ENCODE data around the gene JAZF1.
"Not testable (repeated sequence)": the region's sequence is repeated elsewhere in the genome, so short reads cannot be mapped to it uniquely, and the experiment has no call there.

The JAZF1 gene

GRCh38 chr7:28042721-28043120 is 137.9 kb downstream of the JAZF1 start:
- no peak for DNase-seq (ENCODE audit: low spot score)

GRCh38 chr7:28041508-28042314 is 138.9 kb downstream of the JAZF1 start:
- DNase-seq (ENCODE audit: low spot score): no peak

GRCh38 chr7:28038175-28038797 is 142.3 kb downstream of the JAZF1 start:
- DNase-seq (ENCODE audit: low spot score): no peak

GRCh38 chr7:28037220-28038010 is 143.2 kb downstream of the JAZF1 start:
- no peak for DNase-seq (ENCODE audit: low spot score)

- DNase-seq (ENCODE audit: low spot score): no peak
Observed at GRCh38 chr7:28036696-28037095, 143.9 kb downstream of the JAZF1 start.

- no peak for DNase-seq (ENCODE audit: low spot score)
Observed at GRCh38 chr7:28033386-28033785, 147.2 kb downstream of the JAZF1 start.

GRCh38 chr7:28032738-28033380 is 147.7 kb downstream of the JAZF1 start:
- DNase-seq (ENCODE audit: low spot score): no peak

GRCh38 chr7:28029051-28029450 is 151.5 kb downstream of the JAZF1 start:
- no peak for DNase-seq (ENCODE audit: low spot score)

GRCh38 chr7:28028471-28028870 is 152.1 kb downstream of the JAZF1 start:
- DNase-seq (ENCODE audit: low spot score): no peak

GRCh38 chr7:28026237-28026636 is 154.4 kb downstream of the JAZF1 start:
- no peak for DNase-seq (ENCODE audit: low spot score)

- no peak for DNase-seq (ENCODE audit: low spot score)
Observed at GRCh38 chr7:28024786-28025334, 155.7 kb downstream of the JAZF1 start.

GRCh38 chr7:28020302-28020940 is 160.2 kb downstream of the JAZF1 start:
- peak; percentile 77 for DNase-seq (ENCODE audit: low spot score)

- no peak for DNase-seq (ENCODE audit: low spot score)
Observed at GRCh38 chr7:28018856-28019465, 161.6 kb downstream of the JAZF1 start.

- no peak for DNase-seq (ENCODE audit: low spot score)
Observed at GRCh38 chr7:28018446-28018845, 162.1 kb downstream of the JAZF1 start.

GRCh38 chr7:28018020-28018419 is 162.6 kb downstream of the JAZF1 start:
- no peak for DNase-seq (ENCODE audit: low spot score)

GRCh38 chr7:28017372-28017771 is 163.2 kb downstream of the JAZF1 start:
- DNase-seq (ENCODE audit: low spot score): no peak

- DNase-seq (ENCODE audit: low spot score): no peak
Observed at GRCh38 chr7:28016297-28016696, 164.3 kb downstream of the JAZF1 start.

- no peak for DNase-seq (ENCODE audit: low spot score)
Observed at GRCh38 chr7:28015169-28015568, 165.4 kb downstream of the JAZF1 start.

GRCh38 chr7:28014340-28014739 is 166.3 kb downstream of the JAZF1 start:
- not testable (repeated sequence) for DNase-seq (ENCODE audit: low spot score)

GRCh38 chr7:28013441-28013840 is 167.2 kb downstream of the JAZF1 start:
- DNase-seq (ENCODE audit: low spot score): no peak

GRCh38 chr7:28013019-28013418 is 167.6 kb downstream of the JAZF1 start:
- no peak for DNase-seq (ENCODE audit: low spot score)

Data from HuH-7 (cell line).